ENCODE data around the gene COX19. TPM values are rescaled to one million over a fixed set of nuclear protein-coding genes. Genes with fewer than 3 reads are reported as not detected.

The COX19 gene
- total RNA-seq, 1 experiment from 2014 or later: 37.4 TPM

DNA sequence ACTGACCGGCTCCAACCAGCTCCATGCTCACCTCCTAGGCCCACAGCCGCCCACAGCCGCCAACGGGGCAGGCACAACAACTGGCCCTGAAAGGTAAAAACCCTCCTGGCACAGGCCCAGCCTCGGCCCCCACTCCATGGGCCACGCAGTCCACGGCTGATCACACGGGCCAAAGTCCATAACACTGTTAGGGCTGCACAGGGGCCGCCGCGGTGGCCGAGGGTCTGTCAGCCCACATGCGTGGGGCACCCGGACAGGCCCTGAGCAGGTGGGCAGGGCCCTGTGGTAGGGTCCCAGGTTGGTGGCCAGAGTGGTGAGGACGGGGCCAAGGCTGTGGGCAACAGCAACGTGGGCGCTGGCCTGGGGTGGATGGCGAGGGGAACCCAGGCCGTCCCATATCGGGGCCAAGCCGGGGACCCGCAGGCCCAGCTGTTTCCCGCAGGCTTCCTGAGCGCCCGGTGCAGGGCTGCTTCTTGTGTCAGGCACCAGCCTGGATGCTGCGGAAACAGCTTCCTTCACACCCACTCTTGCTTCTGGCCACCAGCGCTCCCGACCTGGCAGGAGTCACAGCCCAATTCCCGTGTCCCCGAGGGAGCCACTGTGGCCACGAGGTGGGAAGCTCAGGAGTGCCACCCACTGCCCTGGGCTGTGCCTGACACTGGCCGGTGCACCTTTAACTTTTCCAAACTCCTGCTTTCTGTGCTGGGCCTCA, 36.8 kb upstream of the COX19 start:
- H3K36me3 Mint-ChIP-seq (ENCODE audit: insufficient read depth, unreplicated experiment): peaks cover 39% of the 10 kb centered on the region
- intact Hi-C loops (cut with micrococcal nuclease; ENCODE audit: unreplicated experiment): no loop called here
- H3K27me3 Mint-ChIP-seq (ENCODE audit: unreplicated experiment): no peaks in the 10 kb centered on the region
- CTCF ChIA-PET: interaction anchor here (1.3 kb wide), 1 partner anchor 19 kb away, joined by 5 read pairs; no protein-coding TSS in a partner anchor
- no peaks in the 10 kb centered on the region for H3K9me3 Mint-ChIP-seq (ENCODE audit: low read depth, unreplicated experiment)
- no peak overlapping the region for H3K27ac Mint-ChIP-seq (ENCODE audit: unreplicated experiment)
- TF ChIP-seq, protein P1, sequence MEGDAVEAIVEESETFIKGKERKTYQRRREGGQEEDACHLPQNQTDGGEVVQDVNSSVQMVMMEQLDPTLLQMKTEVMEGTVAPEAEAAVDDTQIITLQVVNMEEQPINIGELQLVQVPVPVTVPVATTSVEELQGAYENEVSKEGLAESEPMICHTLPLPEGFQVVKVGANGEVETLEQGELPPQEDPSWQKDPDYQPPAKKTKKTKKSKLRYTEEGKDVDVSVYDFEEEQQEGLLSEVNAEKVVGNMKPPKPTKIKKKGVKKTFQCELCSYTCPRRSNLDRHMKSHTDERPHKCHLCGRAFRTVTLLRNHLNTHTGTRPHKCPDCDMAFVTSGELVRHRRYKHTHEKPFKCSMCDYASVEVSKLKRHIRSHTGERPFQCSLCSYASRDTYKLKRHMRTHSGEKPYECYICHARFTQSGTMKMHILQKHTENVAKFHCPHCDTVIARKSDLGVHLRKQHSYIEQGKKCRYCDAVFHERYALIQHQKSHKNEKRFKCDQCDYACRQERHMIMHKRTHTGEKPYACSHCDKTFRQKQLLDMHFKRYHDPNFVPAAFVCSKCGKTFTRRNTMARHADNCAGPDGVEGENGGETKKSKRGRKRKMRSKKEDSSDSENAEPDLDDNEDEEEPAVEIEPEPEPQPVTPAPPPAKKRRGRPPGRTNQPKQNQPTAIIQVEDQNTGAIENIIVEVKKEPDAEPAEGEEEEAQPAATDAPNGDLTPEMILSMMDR (IDR thresholded peaks at IDR 0.05; ENCODE audit: unreplicated experiment): no peak
- no peak overlapping the region for H3K4me3 Mint-ChIP-seq (ENCODE audit: low read depth, unreplicated experiment)
- DNase-seq: no peak
- no TSS peak for BruUV-seq (replicated peaks)
- H3K4me1 Mint-ChIP-seq (ENCODE audit: low read depth, unreplicated experiment): peaks cover 8% of the 10 kb centered on the region

DNA sequence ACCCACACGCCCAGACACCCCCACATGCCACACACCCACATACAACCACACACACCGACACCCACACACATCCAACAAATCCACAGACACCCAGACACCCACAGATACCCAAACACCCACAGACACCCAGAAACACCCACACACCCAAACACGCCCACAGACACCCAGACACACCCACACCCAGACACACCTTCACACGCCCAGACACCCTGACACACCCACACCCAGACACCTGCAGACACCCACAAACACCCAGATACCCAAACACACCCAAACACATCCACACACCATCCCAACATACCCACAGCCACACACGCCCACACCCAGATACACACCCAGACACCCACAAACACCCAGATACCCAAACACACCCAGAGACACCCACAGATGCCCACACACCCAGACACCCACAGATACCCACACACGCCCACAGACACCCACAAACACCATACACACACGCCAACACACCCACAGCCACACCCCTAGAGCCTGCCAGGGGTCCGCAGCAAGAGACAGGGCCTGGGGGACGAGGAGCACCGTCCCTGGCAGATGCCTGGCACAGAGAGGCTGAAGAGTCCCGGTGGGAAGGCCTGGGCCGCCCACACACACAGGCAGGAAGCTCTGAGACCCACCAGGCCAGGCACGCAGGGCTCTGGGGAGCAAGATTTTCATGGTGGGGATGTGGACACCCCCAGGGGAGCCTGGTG, 36.1 kb upstream of the COX19 start:
- peaks cover 8% of the 10 kb centered on the region for H3K4me1 Mint-ChIP-seq (ENCODE audit: low read depth, unreplicated experiment)
- H3K4me3 Mint-ChIP-seq (ENCODE audit: low read depth, unreplicated experiment): no peak overlapping the region
- peaks cover 35% of the 10 kb centered on the region for H3K36me3 Mint-ChIP-seq (ENCODE audit: insufficient read depth, unreplicated experiment)
- no peaks in the 10 kb centered on the region for H3K9me3 Mint-ChIP-seq (ENCODE audit: low read depth, unreplicated experiment)
- intact Hi-C loops (cut with micrococcal nuclease; ENCODE audit: unreplicated experiment): no loop called here
- no TSS peak for BruUV-seq (replicated peaks)
- H3K27me3 Mint-ChIP-seq (ENCODE audit: unreplicated experiment): no peaks in the 10 kb centered on the region
- peak overlapping the region; percentile 13 for H3K27ac Mint-ChIP-seq (ENCODE audit: unreplicated experiment)
- TF ChIP-seq, protein P1 (IDR thresholded peaks at IDR 0.05; ENCODE audit: unreplicated experiment): no peak
- CTCF ChIA-PET: no interaction called here
- DNase-seq: no peak

DNA sequence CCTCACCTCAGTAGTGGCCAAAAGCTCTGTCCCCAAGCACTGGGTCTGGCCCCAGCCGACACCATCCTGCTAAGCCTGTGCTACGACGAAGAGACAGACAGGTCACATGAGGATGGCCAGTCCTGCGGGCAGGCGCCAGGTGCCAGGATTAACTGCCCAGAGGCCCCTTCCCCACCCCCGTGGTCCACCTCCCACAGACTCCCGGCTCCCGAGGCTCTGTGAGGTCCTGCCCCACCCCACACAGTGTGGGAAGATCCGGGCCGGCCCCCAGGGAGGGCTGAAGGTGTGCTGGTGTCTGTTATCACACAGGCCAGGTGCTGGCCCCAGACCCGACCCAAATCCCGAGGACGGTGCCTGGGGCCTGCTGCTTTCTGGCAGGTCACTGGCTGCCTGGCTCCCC, 34.9 kb upstream of the COX19 start:
- H3K36me3 Mint-ChIP-seq (ENCODE audit: insufficient read depth, unreplicated experiment): peaks cover 41% of the 10 kb centered on the region
- no peak overlapping the region for H3K27ac Mint-ChIP-seq (ENCODE audit: unreplicated experiment)
- peaks cover 15% of the 10 kb centered on the region for H3K4me1 Mint-ChIP-seq (ENCODE audit: low read depth, unreplicated experiment)
- no peak overlapping the region for H3K4me3 Mint-ChIP-seq (ENCODE audit: low read depth, unreplicated experiment)
- H3K9me3 Mint-ChIP-seq (ENCODE audit: low read depth, unreplicated experiment): no peaks in the 10 kb centered on the region
- TF ChIP-seq, protein P1 (IDR thresholded peaks at IDR 0.05; ENCODE audit: unreplicated experiment): no peak
- no TSS peak for BruUV-seq (replicated peaks)
- no peak for DNase-seq
- CTCF ChIA-PET: no interaction called here
- no peaks in the 10 kb centered on the region for H3K27me3 Mint-ChIP-seq (ENCODE audit: unreplicated experiment)
- intact Hi-C loops (cut with micrococcal nuclease; ENCODE audit: unreplicated experiment): no loop called here

DNA sequence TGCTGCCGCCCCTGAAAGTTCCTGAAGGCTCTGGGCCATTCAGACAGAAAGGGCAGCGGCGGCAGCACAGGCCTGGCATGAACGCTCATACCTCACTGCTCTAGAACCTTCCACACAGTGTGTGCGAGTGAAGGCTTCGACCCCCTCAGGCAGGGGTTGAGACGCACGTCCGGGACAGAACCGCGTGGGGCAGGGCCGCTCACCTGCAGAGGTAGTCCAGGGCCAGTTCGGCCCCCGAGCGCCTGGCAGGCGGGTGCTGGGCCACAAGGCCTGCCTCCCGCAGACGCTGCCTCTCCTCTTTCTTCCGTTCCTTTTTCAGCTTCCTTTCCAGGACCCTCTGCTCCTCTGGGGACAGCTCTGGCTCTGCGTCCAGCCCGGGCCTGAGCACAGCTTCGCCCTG, 34.4 kb upstream of the COX19 start:
- TF ChIP-seq, protein P1 (IDR thresholded peaks at IDR 0.05; ENCODE audit: unreplicated experiment): no peak
- no peak for DNase-seq
- no peak overlapping the region for H3K4me3 Mint-ChIP-seq (ENCODE audit: low read depth, unreplicated experiment)
- intact Hi-C loops (cut with micrococcal nuclease; ENCODE audit: unreplicated experiment): no loop called here
- no peaks in the 10 kb centered on the region for H3K9me3 Mint-ChIP-seq (ENCODE audit: low read depth, unreplicated experiment)
- H3K36me3 Mint-ChIP-seq (ENCODE audit: insufficient read depth, unreplicated experiment): peaks cover 41% of the 10 kb centered on the region
- CTCF ChIA-PET: no interaction called here
- BruUV-seq (replicated peaks): no TSS peak
- H3K4me1 Mint-ChIP-seq (ENCODE audit: low read depth, unreplicated experiment): peaks cover 15% of the 10 kb centered on the region
- no peak overlapping the region for H3K27ac Mint-ChIP-seq (ENCODE audit: unreplicated experiment)
- no peaks in the 10 kb centered on the region for H3K27me3 Mint-ChIP-seq (ENCODE audit: unreplicated experiment)
